Islet of Langerhans (tissue), 1 donor: ENCODE measurements around the gene NPPC.
"Not testable (repeated sequence)": the region's sequence is repeated elsewhere in the genome, so short reads cannot be mapped to it uniquely, and the experiment has no call there.

Experiments used
- FAIRE-seq: peaks from one replicate; lab custom pipeline; 2011; peaks lifted over from hg19 to GRCh38; lab: Jason Lieb, UNC

Gene NPPC

GRCh38 chr2:231884438-231885140, 41.6 kb downstream of the NPPC start:
- no peak for FAIRE-seq

GRCh38 chr2:231883468-231883881, 42.7 kb downstream of the NPPC start:
- FAIRE-seq = no peak

GRCh38 chr2:231882646-231883045, 43.5 kb downstream of the NPPC start:
- FAIRE-seq = no peak

GRCh38 chr2:231880371-231880770, 45.8 kb downstream of the NPPC start:
- FAIRE-seq = not testable (repeated sequence)

- FAIRE-seq = no peak
These were observed 47.0 kb downstream of the NPPC start for GRCh38 chr2:231879216-231879615.

- no peak for FAIRE-seq
These were observed 48.4 kb downstream of the NPPC start for GRCh38 chr2:231877533-231878456.

GRCh38 chr2:231874944-231875343, 51.3 kb downstream of the NPPC start:
- no peak for FAIRE-seq
